K562 (cell line): Measurements from ENCODE around the gene OR2V1. TPM values are rescaled to one million over a fixed set of nuclear protein-coding genes. Genes with fewer than 3 reads are reported as not detected.

ENCODE experiments used
- BMI1 ChIP-seq: fragments of 150-350 bp; IDR thresholded peaks from 2 replicates; pipeline ENCODE4 v1.6.1; 2014; ENCODE audit warnings: low read length
- CBX2 ChIP-seq: fragments of 200-600 bp; sonication (generic); IDR thresholded peaks from one replicate; pipeline ENCODE4 v1.6.1; 2012; ENCODE audit warnings: mild to moderate bottlenecking, low read length, inconsistent platforms; ENCODE audit not compliant: insufficient read depth, poor library complexity, severe bottlenecking
- IRF9 ChIP-seq: fragments of 450-650 bp; IDR thresholded peaks from 2 replicates; pipeline ENCODE4 v1.6.1; 2016; ENCODE audit warnings: missing biosample characterization, missing genetic modification characterization
- MAFG ChIP-seq: fragments of 450-650 bp; conservative IDR thresholded peaks from 2 replicates; pipeline ENCODE4 v1.6.1; 2016; ENCODE audit warnings: missing genetic modification characterization, missing compliant biosample characterization
- MEF2A ChIP-seq: IDR thresholded peaks from 2 replicates; pipeline ENCODE4 v1.6.1; 2011; ENCODE audit warnings: low read depth, mild to moderate bottlenecking, low read length, moderate library complexity; ENCODE audit not compliant: control insufficient read depth
- MTF1 ChIP-seq: fragments of 250-450 bp; sonication (Bioruptor Pico); IDR thresholded peaks from 2 replicates; pipeline ENCODE4 v1.9.0; 2021; ENCODE audit warnings: moderate library complexity, mild to moderate bottlenecking, inconsistent platforms, borderline replicate concordance
- NCOR1 ChIP-seq: fragments of 450-650 bp; IDR thresholded peaks from 2 replicates; pipeline ENCODE4 v1.6.1; 2016; ENCODE audit warnings: mild to moderate bottlenecking, moderate library complexity
- NUFIP1 ChIP-seq: fragments of 450-650 bp; IDR thresholded peaks from 2 replicates; pipeline ENCODE4 v1.6.1; 2018; ENCODE audit not compliant: partially characterized antibody
- POLR2AphosphoS5 ChIP-seq: IDR thresholded peaks from 2 replicates; pipeline ENCODE4 v1.6.1; 2011; ENCODE audit warnings: mild to moderate bottlenecking, low read depth, low read length, moderate library complexity; ENCODE audit not compliant: control insufficient read depth, insufficient read depth
- PYGO2 ChIP-seq: fragments of 450-650 bp; IDR thresholded peaks from 2 replicates; pipeline ENCODE4 v1.6.1; 2016; ENCODE audit warnings: mild to moderate bottlenecking, missing genetic modification characterization, moderate library complexity, missing compliant biosample characterization
- RAD51 ChIP-seq: fragments of 450-650 bp; IDR thresholded peaks from 2 replicates; pipeline ENCODE4 v1.7.1; 2016; ENCODE audit warnings: low read depth, mild to moderate bottlenecking, borderline replicate concordance
- RB1 ChIP-seq: fragments of 450-650 bp; IDR thresholded peaks from 2 replicates; pipeline ENCODE4 v1.6.1; 2017; ENCODE audit warnings: low read depth, mild to moderate bottlenecking
- RBM14 ChIP-seq: fragments of 200-400 bp; formaldehyde crosslinking; IDR thresholded peaks from 2 replicates; pipeline ENCODE4 v1.6.1; 2018; ENCODE audit warnings: low read depth, mild to moderate bottlenecking, low read length, moderate library complexity, borderline replicate concordance; ENCODE audit not compliant: insufficient read depth
- SIN3A ChIP-seq, 2 experiments: fragments of 150-350 bp in 1 of 2; IDR thresholded peaks; 2 replicates each; pipeline ENCODE4 v1.6.1; 2011 to 2016; ENCODE audit warnings: borderline replicate concordance in 2 of 2, low read depth in 2 of 2, low read length in 2 of 2, mild to moderate bottlenecking in 2 of 2, moderate library complexity in 2 of 2; ENCODE audit not compliant: control insufficient read depth in 1 of 2
- SMARCE1 ChIP-seq: fragments of 450-650 bp; IDR thresholded peaks from 2 replicates; pipeline ENCODE4 v1.7.1; 2016; ENCODE audit warnings: mild to moderate bottlenecking
- SREBF1 ChIP-seq: fragments of 150-350 bp; IDR thresholded peaks from 2 replicates; pipeline ENCODE4 v1.6.1; 2014; ENCODE audit warnings: antibody characterized with exemption, low read depth, low read length, borderline replicate concordance
- TCFL5 ChIP-seq: fragments of 250-450 bp; sonication (Bioruptor Pico); conservative IDR thresholded peaks from 2 replicates; pipeline ENCODE4 v1.6.1; 2021; ENCODE audit warnings: mild to moderate bottlenecking, moderate library complexity, matching md5 sums
- U2AF1 ChIP-seq: fragments of 200-400 bp; formaldehyde crosslinking; optimal IDR thresholded peaks from 2 replicates; pipeline ENCODE3; 2017; ENCODE audit warnings: mild to moderate bottlenecking, low read depth, low read length, moderate library complexity
- XRCC5 ChIP-seq: fragments of 200-400 bp; formaldehyde crosslinking; IDR thresholded peaks from 2 replicates; pipeline ENCODE4 v1.6.1; 2017; ENCODE audit warnings: low read depth, mild to moderate bottlenecking, low read length
- ZBTB11 ChIP-seq, 3 experiments: fragments of 200-800 bp in 1 of 3; fragments of 250-450 bp in 1 of 3; fragments of 450-650 bp in 1 of 3; sonication (Bioruptor Pico) in 1 of 3; sonication (Bioruptor generic) in 1 of 3; formaldehyde crosslinking in 1 of 3; IDR thresholded peaks; 2 replicates each; pipeline versions ENCODE4 v1.6.1 to v1.8.0; 2016 to 2022; ENCODE audit warnings: mild to moderate bottlenecking in 2 of 3, missing genetic modification characterization in 2 of 3, missing compliant biosample characterization in 1 of 3, moderate library complexity in 1 of 3
- ZFP30 ChIP-seq: fragments of 250-450 bp; sonication (Bioruptor Pico); IDR thresholded peaks from 2 replicates; pipeline ENCODE4 v1.8.0; 2022; ENCODE audit warnings: moderate library complexity, mild to moderate bottlenecking, inconsistent platforms, borderline replicate concordance
- ZNF41 ChIP-seq: fragments of 250-450 bp; sonication (Bioruptor Pico); conservative IDR thresholded peaks from 2 replicates; pipeline ENCODE4 v1.4.0; 2020; ENCODE audit warnings: mild to moderate bottlenecking
- ZNF436 ChIP-seq: fragments of 250-450, 450-650 bp; sonication (Bioruptor Pico); formaldehyde crosslinking; IDR thresholded peaks from 2 replicates; pipeline ENCODE4 v1.7.0; 2020; ENCODE audit warnings: mild to moderate bottlenecking
- ZNF589 ChIP-seq: fragments of 200-800 bp; sonication (Bioruptor generic); IDR thresholded peaks from 2 replicates; pipeline ENCODE4 v1.6.1; 2016; ENCODE audit warnings: low read depth, missing genetic modification characterization, missing compliant biosample characterization
- ZNF695 ChIP-seq: fragments of 450-650 bp; formaldehyde crosslinking; IDR thresholded peaks from 2 replicates; pipeline ENCODE4 v1.4.0; 2020; ENCODE audit warnings: mild to moderate bottlenecking, moderate library complexity
- polyA plus RNA-seq, 8 experiments: library from polyadenylated mRNA; depleted of rRNA in 4 of 8; stranded (reverse) in 5 of 8; unstranded in 3 of 8; fragments of >200 nt; fragmentation: Nextera tagmentation in 2 of 8; fragmentation: Illumina TruSeq in 1 of 8; extraction: Ambion mirVana in 2 of 8; extraction: Trizol in 1 of 8; gene quantifications; 2 replicates each; pipeline versions ENCODE4 v1.2.1 to v1.2.3, GENCODE V29; 2011 to 2014; ENCODE audit warnings: inconsistent platforms in 1 of 8, missing spikeins in 1 of 8
- total RNA-seq, 7 experiments: library from RNA; depleted of rRNA in 6 of 7; stranded (reverse); fragments of >200 nt in 6 of 7; fragmentation: Illumina TruSeq in 2 of 7; extraction: Trizol in 2 of 7; gene quantifications; 2 replicates each; pipeline versions ENCODE4 v1.2.1 to v1.2.3, GENCODE V29; 2011 to 2021; ENCODE audit warnings: low replicate concordance in 1 of 7

The OR2V1 gene
- total and polyA plus RNA-seq, 9 of the 15 experiments (the other 6 are each of a cell fraction or from before 2014, with no cell fraction given): 0.04 to 0.28 (median 0.15) TPM; not detected in 5

- no peak for TF ChIP-seq ZNF695 (CRISPR knock-in tag)
- TF ChIP-seq SREBF1: no peak
- peak; percentile 34; the same call in 1 of the 2 replicates for TF ChIP-seq POLR2AphosphoS5
- TF ChIP-seq U2AF1: no peak
- TF ChIP-seq SMARCE1: peak; percentile 90
- TF ChIP-seq TCFL5 (CRISPR knock-in tag): no peak
- no peak for TF ChIP-seq RBM14
- no peak for TF ChIP-seq ZBTB11 (CRISPR knock-in tag; IDR thresholded peaks at IDR 0.05)
- no peak for TF ChIP-seq MTF1 (CRISPR knock-in tag)
- TF ChIP-seq ZNF589: no peak
- no peak for TF ChIP-seq ZNF41 (CRISPR knock-in tag)
- 0 out of 2 replicates have a peak, but pooled peaks have one; percentile 1 for TF ChIP-seq MEF2A
- no peak for TF ChIP-seq ZNF436 (CRISPR knock-in tag)
- TF ChIP-seq NUFIP1: no peak
- no peak for TF ChIP-seq RAD51
- TF ChIP-seq RB1: no peak
- TF ChIP-seq CBX2: no peak
- TF ChIP-seq SIN3A (IDR thresholded peaks at IDR 0.05; ENCODE audit: borderline replicate concordance in 2 of 2, control insufficient read depth in 1 of 2, low read depth in 2 of 2, low read length in 2 of 2): no peak
- TF ChIP-seq ZFP30 (CRISPR knock-in tag): no peak
- TF ChIP-seq NCOR1: no peak
- no peak for TF ChIP-seq BMI1
- no peak for TF ChIP-seq PYGO2 (tag)
- no peak for TF ChIP-seq IRF9 (tag)
- no peak for TF ChIP-seq XRCC5
- TF ChIP-seq MAFG (tag): peak; percentile 98
Observed at GRCh38 chr5:181133610-181134231, 2.8 kb upstream of the OR2V1 start (continued).
